Measurements from ENCODE around the gene TAAR1.
"Not testable (repeated sequence)": the region's sequence is repeated elsewhere in the genome, so short reads cannot be mapped to it uniquely, and the experiment has no call there.

TAAR1 gene

DNA sequence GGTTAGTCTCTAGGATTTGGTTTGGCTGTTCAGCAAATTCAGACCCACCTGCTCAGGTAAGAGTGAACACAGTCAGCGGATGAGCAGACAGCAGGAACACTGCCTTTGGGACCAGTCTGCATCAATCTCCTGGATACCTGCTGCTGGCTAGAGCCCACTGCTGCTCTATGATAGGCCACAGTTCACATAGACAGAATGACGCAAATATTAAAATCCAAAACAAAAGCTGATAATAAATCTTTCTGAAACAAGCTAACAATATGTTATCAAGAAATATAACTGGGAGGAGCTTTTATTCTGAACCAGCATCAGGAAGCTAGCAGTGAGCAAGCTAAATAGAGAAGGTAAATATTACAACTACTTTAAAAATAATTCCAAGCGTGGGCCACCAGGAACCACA is at the start of gene TAAR1:
TSS of gene TAAR1 (minus strand) at position 101 of the 400 bp plus-strand sequence. CDS start 13,179 bp downstream, outside the sequence.
- DNase-seq: no peak

DNA sequence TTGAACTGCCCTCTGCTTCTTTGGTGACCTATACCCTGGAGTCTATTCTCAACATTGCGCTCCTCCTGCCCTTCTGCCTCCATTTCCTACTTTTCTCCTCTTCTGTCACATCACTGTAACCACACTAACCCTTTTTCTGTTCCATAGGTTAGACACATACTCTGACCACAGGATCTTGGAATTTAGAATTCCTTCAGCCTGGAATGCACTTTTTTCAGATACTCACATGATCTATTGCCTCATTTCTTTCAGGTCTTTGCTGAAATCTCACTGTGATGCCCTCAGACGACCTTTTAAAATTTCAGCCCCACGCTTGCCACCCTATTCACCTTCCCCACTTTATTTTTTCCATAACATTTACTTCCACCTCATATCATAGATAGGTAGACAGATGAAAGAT is 49.8 kb upstream of the TAAR1 start:
- no peak for DNase-seq

DNA sequence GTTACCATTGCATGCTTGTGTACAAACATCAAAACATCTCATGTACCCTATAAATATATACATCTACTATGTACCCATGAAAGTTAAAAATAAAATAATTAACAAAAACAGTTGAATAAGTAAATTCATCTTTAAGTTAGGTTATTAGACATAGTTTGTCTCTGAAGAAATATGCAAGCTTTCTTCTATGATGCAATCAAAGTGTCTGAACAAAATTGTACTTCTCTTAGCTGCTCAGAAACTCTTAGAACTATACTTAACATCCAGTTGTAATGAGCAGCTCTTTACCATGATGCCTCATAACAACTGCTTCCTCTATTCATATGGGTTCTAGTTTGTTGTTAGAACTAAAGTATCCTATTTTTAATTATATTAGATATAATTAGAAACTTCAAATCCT is 49.0 kb upstream of the TAAR1 start:
- no peak for DNase-seq

GRCh38 chr6:132706756-132707155 is 47.8 kb upstream of the TAAR1 start:
- DNase-seq: not testable (repeated sequence)

- no peak for DNase-seq
Measured at GRCh38 chr6:132703936-132704335, 45.0 kb upstream of the TAAR1 start.

- DNase-seq: no peak
Measured at GRCh38 chr6:132698608-132699007, 39.6 kb upstream of the TAAR1 start.

DNA sequence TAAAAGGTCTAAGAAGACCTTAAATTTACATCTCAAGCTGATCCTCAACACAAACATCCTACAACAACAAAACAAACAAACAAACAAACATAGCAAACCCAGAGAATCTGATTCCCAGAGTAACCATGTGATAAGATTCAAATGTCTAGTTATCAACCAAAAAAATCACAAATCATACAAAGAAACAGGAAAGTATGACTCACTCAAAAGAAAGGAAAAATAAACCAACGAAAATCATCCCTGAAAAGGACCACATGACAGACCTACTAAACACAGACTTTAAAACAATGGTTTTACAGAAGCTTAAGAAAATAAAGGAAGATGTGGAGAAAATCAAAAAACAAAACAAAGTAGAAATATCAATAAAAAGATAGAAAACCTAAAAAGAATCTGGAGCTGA is 36.8 kb upstream of the TAAR1 start:
- DNase-seq: no peak

- DNase-seq: no peak
Measured at GRCh38 chr6:132693478-132693877, 34.5 kb upstream of the TAAR1 start.

GRCh38 chr6:132690678-132691077 is 31.7 kb upstream of the TAAR1 start:
- DNase-seq: no peak

DNA sequence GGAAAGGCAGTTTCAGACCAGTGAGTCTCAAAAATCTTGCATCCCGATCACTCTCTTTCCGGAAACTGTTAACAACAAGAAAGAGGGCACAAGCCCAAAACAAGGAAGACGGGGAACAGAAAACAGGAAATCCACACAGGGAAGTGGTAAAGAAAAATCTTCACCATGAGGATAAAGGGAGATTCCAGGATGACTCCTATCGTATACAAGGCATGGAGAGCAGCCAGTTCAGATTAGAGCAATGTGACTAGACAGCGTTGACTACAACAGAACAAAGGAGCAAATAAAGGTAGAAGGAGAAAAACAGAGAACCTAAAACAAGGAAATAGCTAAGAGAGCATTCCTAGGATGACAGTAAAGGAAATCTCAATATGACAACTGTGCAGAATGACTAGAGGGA is 28.3 kb upstream of the TAAR1 start:
- DNase-seq: no peak

GRCh38 chr6:132686531-132686930 is 27.5 kb upstream of the TAAR1 start:
- DNase-seq: no peak

- DNase-seq: no peak
Measured at GRCh38 chr6:132685009-132685408, 26.0 kb upstream of the TAAR1 start.

DNA sequence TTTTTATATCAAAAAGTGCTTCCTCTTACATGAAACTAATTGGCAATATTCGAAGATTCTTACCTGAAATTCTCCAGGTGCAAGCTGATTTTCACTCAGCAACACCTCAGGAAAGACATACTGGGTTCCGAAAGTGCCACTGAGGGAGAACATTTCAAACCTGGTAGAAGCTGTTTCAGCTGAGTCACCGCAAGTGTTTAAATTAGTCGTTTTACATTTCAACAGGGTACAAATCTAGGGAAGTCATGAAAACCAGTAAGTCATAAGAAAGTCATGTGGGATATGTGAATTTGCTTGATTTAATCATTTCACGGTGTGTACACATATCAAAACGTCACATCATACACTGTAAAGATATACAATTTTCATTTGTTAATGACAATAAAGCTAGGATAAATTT is 25.3 kb upstream of the TAAR1 start:
- no peak for DNase-seq

DNA sequence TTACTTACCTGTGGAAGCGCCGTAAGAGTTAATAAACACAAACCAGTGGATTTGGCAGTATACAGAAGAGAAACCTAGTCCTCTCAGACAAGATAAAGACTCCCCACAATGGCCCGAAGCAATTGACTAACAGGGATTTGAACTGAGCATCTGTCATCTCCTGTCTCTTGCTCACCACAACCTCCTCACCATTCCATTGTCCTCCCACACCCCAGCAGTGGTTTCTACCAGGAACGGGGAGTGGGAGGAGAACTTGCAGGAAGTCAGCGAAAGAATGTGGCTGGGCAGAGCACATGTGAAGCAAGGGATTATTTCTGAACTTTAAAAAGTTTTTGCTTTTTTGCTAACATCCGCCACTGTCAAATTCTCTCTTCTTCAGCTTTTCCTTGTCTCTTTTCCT is 24.6 kb upstream of the TAAR1 start:
- DNase-seq: no peak

GRCh38 chr6:132679094-132679493 is 20.1 kb upstream of the TAAR1 start:
- not testable (repeated sequence) for DNase-seq

- no peak for DNase-seq
Measured at GRCh38 chr6:132675749-132676148, 16.8 kb upstream of the TAAR1 start.

GRCh38 chr6:132675002-132675401 is 16.0 kb upstream of the TAAR1 start:
- DNase-seq: no peak

DNA sequence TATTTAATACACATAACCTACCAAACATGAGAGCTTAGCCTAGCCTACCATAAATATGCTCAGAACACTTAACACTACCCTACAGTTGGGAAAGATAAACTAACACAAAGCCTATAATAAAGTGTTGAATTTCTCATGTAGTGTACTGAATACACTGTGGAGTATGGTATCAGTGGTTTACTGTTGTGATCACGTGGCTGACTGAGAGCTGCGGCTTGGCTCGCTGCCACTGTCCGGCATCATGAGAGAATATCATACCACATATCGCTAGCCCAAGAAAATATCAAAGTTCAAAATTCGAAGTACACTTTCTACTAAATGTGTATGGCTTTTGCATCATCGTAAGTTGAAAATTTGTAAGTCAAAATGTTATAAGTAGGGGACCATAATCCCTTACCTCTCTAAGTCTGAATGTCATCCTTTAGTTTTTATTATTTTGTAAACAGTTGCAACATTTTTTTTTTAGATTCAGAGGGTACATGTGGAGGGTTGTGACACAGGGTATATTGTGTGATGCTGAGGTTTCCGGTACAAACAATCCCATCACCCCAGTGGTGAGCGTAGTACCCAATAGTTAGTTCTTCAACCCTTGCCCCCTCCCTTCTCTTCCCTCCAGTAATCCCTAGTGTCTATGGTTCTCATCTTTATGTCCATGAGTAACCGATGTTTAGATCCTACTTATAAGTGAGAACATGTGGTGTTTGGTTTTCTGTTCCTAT is 14.6 kb upstream of the TAAR1 start:
- DNase-seq: peak; percentile 24

GRCh38 chr6:132671295-132671694 is 12.3 kb upstream of the TAAR1 start:
- DNase-seq: no peak

GRCh38 chr6:132669690-132670291 is 10.8 kb upstream of the TAAR1 start:
- no peak for DNase-seq

- no peak for DNase-seq
Measured at GRCh38 chr6:132666118-132666517, 7.1 kb upstream of the TAAR1 start.

GRCh38 chr6:132664309-132665034 is 5.5 kb upstream of the TAAR1 start:
- no peak for DNase-seq

GRCh38 chr6:132663661-132664060 is 4.7 kb upstream of the TAAR1 start:
- DNase-seq: no peak

DNA sequence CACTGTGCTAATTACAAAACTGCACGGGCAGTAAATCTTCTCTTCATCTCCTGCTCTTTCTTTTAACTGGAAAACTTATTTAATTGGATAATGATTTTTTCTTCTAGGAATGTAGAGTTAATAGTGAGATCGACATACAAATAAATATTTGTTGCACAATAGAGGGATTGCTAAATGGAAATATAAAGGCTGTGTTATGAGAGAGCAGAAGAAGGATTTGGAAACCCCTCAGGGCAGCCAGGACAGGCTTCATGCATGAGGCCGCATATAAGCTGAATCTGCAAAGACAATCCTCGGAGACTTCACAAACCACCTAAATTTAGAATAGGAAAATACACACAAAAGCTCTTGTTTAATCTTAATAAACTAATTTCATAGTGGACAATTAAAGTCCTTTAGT is 2.9 kb upstream of the TAAR1 start:
- DNase-seq: no peak

Measured in femur (tissue), 1 donor.